ENCODE data around the gene SLC25A26.
A peak's percentile ranks its signal among the peaks of the same experiment; 100 is the strongest.

Gene SLC25A26

GRCh38 chr3:66220602-66221377, at the start of gene SLC25A26:
Gene SLC25A26, plus strand, starts transcription at chr3:66221001. Its CDS starts 94 bp downstream, at chr3:66221095.
- DNase-seq: peak; percentile 60 to 96 (median 88)

- DNase-seq: no peak
Observed at GRCh38 chr3:66172394-66172793, 48.4 kb upstream of the SLC25A26 start.

- peak in 20 of 58 donors; percentile 1 to 44 (median 15) for DNase-seq
Observed at GRCh38 chr3:66177026-66177425, 43.8 kb upstream of the SLC25A26 start.

- no peak for DNase-seq
Observed at GRCh38 chr3:66178206-66178605, 42.6 kb upstream of the SLC25A26 start.

- no peak for DNase-seq
Observed at GRCh38 chr3:66179793-66180192, 41.0 kb upstream of the SLC25A26 start.

GRCh38 chr3:66181764-66182163, 39.0 kb upstream of the SLC25A26 start:
- no peak for DNase-seq

- no peak for DNase-seq
Observed at GRCh38 chr3:66182246-66182645, 38.6 kb upstream of the SLC25A26 start.

- no peak for DNase-seq
Observed at GRCh38 chr3:66186545-66186944, 34.3 kb upstream of the SLC25A26 start.

- DNase-seq: peak in 57 of 58 donors; percentile 7 to 82 (median 59)
Observed at GRCh38 chr3:66195347-66195783, 25.4 kb upstream of the SLC25A26 start.

GRCh38 chr3:66196633-66197032, 24.2 kb upstream of the SLC25A26 start:
- DNase-seq: no peak

GRCh38 chr3:66198437-66199088, 22.2 kb upstream of the SLC25A26 start:
- no peak for DNase-seq

GRCh38 chr3:66199089-66199473, 21.7 kb upstream of the SLC25A26 start:
- DNase-seq: no peak

- no peak for DNase-seq
Observed at GRCh38 chr3:66200147-66200546, 20.7 kb upstream of the SLC25A26 start.

- DNase-seq: no peak
Observed at GRCh38 chr3:66200786-66201185, 20.0 kb upstream of the SLC25A26 start.

- no peak for DNase-seq
Observed at GRCh38 chr3:66203275-66203674, 17.5 kb upstream of the SLC25A26 start.

GRCh38 chr3:66206806-66207205, 14.0 kb upstream of the SLC25A26 start:
- no peak for DNase-seq

GRCh38 chr3:66208189-66208588, 12.6 kb upstream of the SLC25A26 start:
- no peak for DNase-seq

GRCh38 chr3:66210687-66211295, 10.0 kb upstream of the SLC25A26 start:
- DNase-seq: no peak

GRCh38 chr3:66211779-66212178, 9.0 kb upstream of the SLC25A26 start:
- DNase-seq: no peak

- DNase-seq: no peak
Observed at GRCh38 chr3:66215106-66215505, 5.7 kb upstream of the SLC25A26 start.

- no peak for DNase-seq
Observed at GRCh38 chr3:66220066-66220465, 735 bp upstream of the SLC25A26 start.

- DNase-seq: no peak
Observed at GRCh38 chr3:66224220-66224619, 3.4 kb downstream of the SLC25A26 start.

All from anterior cingulate cortex (tissue), 58 donors.